K562 (cell line): ENCODE data around the gene GPR78. TPM values are rescaled to one million over a fixed set of nuclear protein-coding genes. Genes with fewer than 3 reads are reported as not detected.
A peak's percentile ranks its signal among the peaks of the same experiment; 100 is the strongest.

ENCODE experiments used
- CBX1 ChIP-seq: sonication (generic); IDR thresholded peaks from 2 replicates; pipeline ENCODE4 v1.6.1; 2016; ENCODE audit warnings: antibody characterized with exemption, low read depth, mild to moderate bottlenecking
- GABPB2 ChIP-seq: fragments of 250-450 bp; sonication (Bioruptor Pico); conservative IDR thresholded peaks from 2 replicates; pipeline ENCODE4 v1.5.1; 2021; ENCODE audit warnings: mild to moderate bottlenecking
- GTF2A2 ChIP-seq: IDR thresholded peaks from 2 replicates; pipeline ENCODE4 v1.6.1; 2016; ENCODE audit warnings: mild to moderate bottlenecking, missing genetic modification characterization, missing compliant biosample characterization
- GTF2F1 ChIP-seq: IDR thresholded peaks from 2 replicates; pipeline ENCODE4 v1.6.1; 2011; ENCODE audit warnings: low read depth, low read length, improper control_type of control experiment
- HDAC6 ChIP-seq: IDR thresholded peaks from 2 replicates; pipeline ENCODE4 v1.6.1; 2012; ENCODE audit warnings: low read depth, mild to moderate bottlenecking, control low read depth, inconsistent platforms, low read length, moderate library complexity
- NONO ChIP-seq, 2 experiments: fragments of 200-400 bp in 1 of 2; fragments of 450-650 bp in 1 of 2; formaldehyde crosslinking in 1 of 2; IDR thresholded peaks; 2 replicates each; pipeline ENCODE4 v1.6.1; 2017; ENCODE audit warnings: low read depth in 2 of 2, mild to moderate bottlenecking in 2 of 2, moderate library complexity in 2 of 2, low read length in 1 of 2
- NR2C1 ChIP-seq, 2 experiments: fragments of 450-650 bp; IDR thresholded peaks; 2 replicates each; pipeline ENCODE4 v1.6.1; 2017; ENCODE audit warnings: mild to moderate bottlenecking in 2 of 2, antibody characterized with exemption in 1 of 2, inconsistent platforms in 1 of 2, missing compliant biosample characterization in 1 of 2, missing genetic modification characterization in 1 of 2
- NR4A1 ChIP-seq, 2 experiments: fragments of 250-450 bp in 1 of 2; fragments of 450-650 bp in 1 of 2; sonication (Bioruptor Pico) in 1 of 2; IDR thresholded peaks; 2 replicates each; pipeline versions ENCODE4 v1.4.0 to v1.6.1; 2016 to 2020; ENCODE audit warnings: mild to moderate bottlenecking in 2 of 2, missing compliant biosample characterization in 1 of 2, missing genetic modification characterization in 1 of 2, moderate library complexity in 1 of 2
- SIN3B ChIP-seq: fragments of 450-650 bp; IDR thresholded peaks from 2 replicates; pipeline ENCODE4 v1.6.1; 2017; ENCODE audit warnings: low read depth, mild to moderate bottlenecking, moderate library complexity
- SREBF1 ChIP-seq: fragments of 150-350 bp; IDR thresholded peaks from 2 replicates; pipeline ENCODE4 v1.6.1; 2014; ENCODE audit warnings: antibody characterized with exemption, low read depth, low read length, borderline replicate concordance
- SRF ChIP-seq, 2 experiments: fragments of 250-450, 450-650 bp in 1 of 2; sonication (Bioruptor Pico) in 1 of 2; sonication (generic) in 1 of 2; formaldehyde crosslinking; IDR thresholded peaks; 2 replicates each; pipeline versions ENCODE4 v1.5.0 to v1.5.1; 2020 to 2022; ENCODE audit warnings: mild to moderate bottlenecking in 1 of 2, missing genetic modification reagents in 1 of 2
- SRSF3 ChIP-seq: fragments of 200-400 bp; formaldehyde crosslinking; IDR thresholded peaks from 2 replicates; pipeline ENCODE4 v1.6.1; 2016; ENCODE audit warnings: mild to moderate bottlenecking, low read length, moderate library complexity; ENCODE audit not compliant: insufficient read depth
- TEAD4 ChIP-seq, 2 experiments: sonication (generic) in 1 of 2; formaldehyde crosslinking in 1 of 2; IDR thresholded peaks; 2 replicates each; pipeline versions ENCODE4 v1.6.1 to v1.8.0; 2012 to 2022; ENCODE audit warnings: borderline replicate concordance in 1 of 2, inconsistent platforms in 1 of 2, low read length in 1 of 2, mild to moderate bottlenecking in 1 of 2, missing genetic modification reagents in 1 of 2
- TFE3 ChIP-seq: fragments of 450-650 bp; formaldehyde crosslinking; IDR thresholded peaks from 2 replicates; pipeline ENCODE4 v1.4.0; 2020; ENCODE audit warnings: mild to moderate bottlenecking, mixed read lengths
- ZNF224 ChIP-seq: sonication (generic); formaldehyde crosslinking; IDR thresholded peaks from 2 replicates; pipeline ENCODE4 v1.8.0; 2022; ENCODE audit warnings: mild to moderate bottlenecking, missing genetic modification reagents
- ZNF316 ChIP-seq: fragments of 450-650 bp; IDR thresholded peaks from 2 replicates; pipeline ENCODE4 v1.6.1; 2016
- polyA plus RNA-seq, 8 experiments: library from polyadenylated mRNA; depleted of rRNA in 4 of 8; stranded (reverse) in 5 of 8; unstranded in 3 of 8; fragments of >200 nt; fragmentation: Nextera tagmentation in 2 of 8; fragmentation: Illumina TruSeq in 1 of 8; extraction: Ambion mirVana in 2 of 8; extraction: Trizol in 1 of 8; gene quantifications; 2 replicates each; pipeline versions ENCODE4 v1.2.1 to v1.2.3, GENCODE V29; 2011 to 2014; ENCODE audit warnings: inconsistent platforms in 1 of 8, missing spikeins in 1 of 8
- total RNA-seq, 7 experiments: library from RNA; depleted of rRNA in 6 of 7; stranded (reverse); fragments of >200 nt in 6 of 7; fragmentation: Illumina TruSeq in 2 of 7; extraction: Trizol in 2 of 7; gene quantifications; 2 replicates each; pipeline versions ENCODE4 v1.2.1 to v1.2.3, GENCODE V29; 2011 to 2021; ENCODE audit warnings: low replicate concordance in 1 of 7
- TF ChIP-seq, protein P1 (sequence below): fragments of 250-450 bp; sonication (Bioruptor Pico); IDR thresholded peaks from 2 replicates; pipeline ENCODE4 v1.5.0; 2020; ENCODE audit warnings: mild to moderate bottlenecking, borderline replicate concordance
- TF ChIP-seq, protein P2 (sequence below): fragments of 450-650 bp; formaldehyde crosslinking; IDR thresholded peaks from 2 replicates; pipeline ENCODE4 v1.4.0; 2020; ENCODE audit warnings: mild to moderate bottlenecking, moderate library complexity

GPR78 gene
- total and polyA plus RNA-seq, 9 of the 15 experiments (the other 6 are each of a cell fraction or from before 2014, with no cell fraction given) = 0.04 to 0.13 (median 0.07) TPM; not detected in 4

DNA sequence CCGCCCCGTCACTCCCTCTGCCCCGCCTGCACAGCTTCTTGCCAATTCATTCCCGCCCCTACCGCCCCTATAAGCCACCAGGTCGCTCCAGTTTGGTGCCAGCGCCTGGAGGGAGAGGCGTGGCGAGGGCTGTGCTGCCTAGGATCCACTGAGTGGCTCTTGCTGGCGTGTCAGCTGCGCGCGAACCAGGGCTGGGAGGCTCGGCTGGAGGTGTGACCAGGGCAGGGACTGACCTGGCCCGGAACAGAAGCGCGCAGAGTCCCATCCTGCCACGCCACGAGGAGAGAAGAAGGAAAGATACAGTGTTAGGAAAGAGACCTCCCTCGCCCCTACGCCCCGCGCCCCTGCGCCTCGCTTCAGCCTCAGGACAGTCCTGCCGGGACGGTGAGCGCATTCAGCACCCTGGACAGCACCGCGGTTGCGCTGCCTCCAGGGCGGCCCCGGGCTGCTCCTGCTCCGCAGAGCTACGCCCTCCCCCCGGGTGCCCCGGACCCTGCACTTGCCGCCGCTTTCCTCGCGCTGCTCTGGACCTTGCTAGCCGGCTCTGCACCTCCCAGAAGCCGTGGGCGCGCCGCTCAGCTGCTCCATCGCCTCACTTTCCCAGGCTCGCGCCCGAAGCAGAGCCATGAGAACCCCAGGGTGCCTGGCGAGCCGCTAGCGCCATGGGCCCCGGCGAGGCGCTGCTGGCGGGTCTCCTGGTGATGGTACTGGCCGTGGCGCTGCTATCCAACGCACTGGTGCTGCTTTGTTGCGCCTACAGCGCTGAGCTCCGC lies at the start of gene GPR78 (continued):
- TF ChIP-seq NONO (IDR thresholded peaks at IDR 0.05; ENCODE audit: low read depth in 2 of 2, low read length in 1 of 2) (no peak), TFE3 (CRISPR knock-in tag) (no peak), NR2C1 (IDR thresholded peaks at IDR 0.05) (no peak), NR2C1 (tag; IDR thresholded peaks at IDR 0.05) (no peak), NR4A1 (CRISPR knock-in tag; IDR thresholded peaks at IDR 0.05) (no peak), NR4A1 (tag; IDR thresholded peaks at IDR 0.05) (no peak), TEAD4 (IDR thresholded peaks at IDR 0.05; ENCODE audit: low read length) (no peak), TEAD4 (CRISPR knock-in tag; IDR thresholded peaks at IDR 0.05; ENCODE audit: borderline replicate concordance) (peak; percentile 81; the same call in 1 of the 2 replicates), ZNF316 (no peak), ZNF224 (peak; percentile 84; the same call in 1 of the 2 replicates), GABPB2 (CRISPR knock-in tag) (no peak), HDAC6 (no peak), SREBF1 (no peak), SRF (CRISPR knock-in tag; IDR thresholded peaks at IDR 0.05) (peak in 1 of 2 experiments; percentile 92; a peak in 2 of 4 replicates), GTF2F1 (no peak), CBX1 (no peak), SIN3B (no peak), SRSF3 (no peak), GTF2A2 (tag) (no peak)
- TF ChIP-seq, protein P1, sequence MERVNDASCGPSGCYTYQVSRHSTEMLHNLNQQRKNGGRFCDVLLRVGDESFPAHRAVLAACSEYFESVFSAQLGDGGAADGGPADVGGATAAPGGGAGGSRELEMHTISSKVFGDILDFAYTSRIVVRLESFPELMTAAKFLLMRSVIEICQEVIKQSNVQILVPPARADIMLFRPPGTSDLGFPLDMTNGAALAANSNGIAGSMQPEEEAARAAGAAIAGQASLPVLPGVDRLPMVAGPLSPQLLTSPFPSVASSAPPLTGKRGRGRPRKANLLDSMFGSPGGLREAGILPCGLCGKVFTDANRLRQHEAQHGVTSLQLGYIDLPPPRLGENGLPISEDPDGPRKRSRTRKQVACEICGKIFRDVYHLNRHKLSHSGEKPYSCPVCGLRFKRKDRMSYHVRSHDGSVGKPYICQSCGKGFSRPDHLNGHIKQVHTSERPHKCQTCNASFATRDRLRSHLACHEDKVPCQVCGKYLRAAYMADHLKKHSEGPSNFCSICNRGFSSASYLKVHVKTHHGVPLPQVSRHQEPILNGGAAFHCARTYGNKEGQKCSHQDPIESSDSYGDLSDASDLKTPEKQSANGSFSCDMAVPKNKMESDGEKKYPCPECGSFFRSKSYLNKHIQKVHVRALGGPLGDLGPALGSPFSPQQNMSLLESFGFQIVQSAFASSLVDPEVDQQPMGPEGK (CRISPR knock-in tag) = no peak
- TF ChIP-seq, protein P2, sequence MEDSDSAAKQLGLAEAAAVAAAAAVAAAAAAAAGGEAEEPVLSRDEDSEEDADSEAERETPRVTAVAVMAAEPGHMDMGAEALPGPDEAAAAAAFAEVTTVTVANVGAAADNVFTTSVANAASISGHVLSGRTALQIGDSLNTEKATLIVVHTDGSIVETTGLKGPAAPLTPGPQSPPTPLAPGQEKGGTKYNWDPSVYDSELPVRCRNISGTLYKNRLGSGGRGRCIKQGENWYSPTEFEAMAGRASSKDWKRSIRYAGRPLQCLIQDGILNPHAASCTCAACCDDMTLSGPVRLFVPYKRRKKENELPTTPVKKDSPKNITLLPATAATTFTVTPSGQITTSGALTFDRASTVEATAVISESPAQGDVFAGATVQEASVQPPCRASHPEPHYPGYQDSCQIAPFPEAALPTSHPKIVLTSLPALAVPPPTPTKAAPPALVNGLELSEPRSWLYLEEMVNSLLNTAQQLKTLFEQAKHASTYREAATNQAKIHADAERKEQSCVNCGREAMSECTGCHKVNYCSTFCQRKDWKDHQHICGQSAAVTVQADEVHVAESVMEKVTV (CRISPR knock-in tag) = no peak
